GM19397 (cell line): ENCODE measurements around the gene CSNK2A1.
A peak's percentile ranks its signal among the peaks of the same experiment; 100 is the strongest.

Source experiments
- ATAC-seq: cut with Tn5 transposase; IDR thresholded peaks from one replicate; pipeline ENCODE4 v1.9.1; 2021; ENCODE audit warnings: mild to moderate bottlenecking, moderate library complexity; ENCODE audit not compliant: unreplicated experiment

The CSNK2A1 gene

DNA sequence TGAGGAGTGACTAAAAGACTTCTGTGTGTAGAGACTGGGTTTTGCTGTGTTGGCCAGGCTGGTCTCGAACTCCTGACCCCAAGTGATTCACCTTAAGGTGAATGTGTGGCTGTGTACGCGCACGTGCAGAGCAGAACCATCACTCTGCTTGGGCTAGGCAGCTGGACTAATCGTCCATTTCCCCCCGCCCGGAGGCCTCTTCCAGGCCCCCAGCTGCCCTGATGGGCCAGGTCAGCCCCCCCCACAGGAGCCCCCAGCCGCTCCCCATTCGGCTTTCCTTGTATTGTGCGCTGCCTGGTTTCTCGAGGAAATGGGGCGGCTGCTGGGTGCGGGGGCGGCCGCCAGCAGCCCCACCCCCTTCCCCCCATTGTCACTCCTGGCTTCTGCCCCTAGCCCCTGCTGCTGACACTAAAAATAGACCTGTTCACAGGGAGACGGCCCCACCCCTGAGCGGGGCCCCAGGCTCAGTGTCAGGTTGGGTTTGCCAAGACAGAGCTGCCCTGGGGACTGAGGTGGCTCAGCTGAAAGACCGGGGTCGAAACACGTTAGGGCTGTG is 24.6 kb upstream of the CSNK2A1 start:
- ATAC-seq, result no peak

GRCh38 chr20:564192-564591 is 20.6 kb upstream of the CSNK2A1 start:
- ATAC-seq, result no peak

DNA sequence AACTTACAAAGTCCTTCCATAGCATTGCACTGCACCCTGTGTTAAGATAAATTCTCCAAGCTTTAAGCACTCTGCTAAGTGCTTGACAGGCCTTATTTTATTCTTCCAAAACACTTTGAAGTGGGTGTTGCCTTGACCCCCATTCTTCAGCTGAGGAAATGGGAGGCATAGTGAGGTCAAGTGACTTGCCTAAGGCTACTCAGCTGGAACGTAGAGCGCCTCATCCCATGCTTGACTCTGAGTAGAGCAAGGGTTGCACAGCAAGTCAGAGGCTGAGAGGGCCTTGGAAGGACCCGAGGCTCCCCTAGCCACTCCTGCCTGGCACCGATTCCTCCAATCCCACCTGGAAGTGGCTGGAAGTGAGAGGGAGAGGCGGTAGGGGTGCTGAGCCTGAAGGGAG is 19.6 kb upstream of the CSNK2A1 start:
- no peak for ATAC-seq

GRCh38 chr20:562232-562897 is 18.8 kb upstream of the CSNK2A1 start:
- ATAC-seq, result no peak

- ATAC-seq, result no peak
These were observed 18.0 kb upstream of the CSNK2A1 start for GRCh38 chr20:561437-562231.

DNA sequence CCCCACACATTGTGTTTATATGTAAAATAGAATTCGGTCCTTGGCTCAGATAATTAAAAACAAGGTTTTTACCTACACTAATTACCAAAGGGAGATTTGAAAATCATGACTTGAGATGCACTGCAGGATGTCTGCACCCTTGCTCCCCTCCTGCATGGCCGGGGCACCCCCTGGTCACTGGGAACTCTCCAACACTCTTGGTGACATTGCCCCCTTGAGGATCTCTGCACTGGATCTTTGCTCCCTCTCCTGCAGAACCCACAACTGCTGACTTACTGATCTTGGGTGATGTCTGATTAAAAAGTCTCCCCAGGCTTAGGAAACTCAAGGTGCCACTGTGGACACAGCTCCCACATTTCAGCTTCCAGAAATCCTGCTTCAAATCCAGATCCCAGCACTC is 17.1 kb upstream of the CSNK2A1 start:
- no peak for ATAC-seq

DNA sequence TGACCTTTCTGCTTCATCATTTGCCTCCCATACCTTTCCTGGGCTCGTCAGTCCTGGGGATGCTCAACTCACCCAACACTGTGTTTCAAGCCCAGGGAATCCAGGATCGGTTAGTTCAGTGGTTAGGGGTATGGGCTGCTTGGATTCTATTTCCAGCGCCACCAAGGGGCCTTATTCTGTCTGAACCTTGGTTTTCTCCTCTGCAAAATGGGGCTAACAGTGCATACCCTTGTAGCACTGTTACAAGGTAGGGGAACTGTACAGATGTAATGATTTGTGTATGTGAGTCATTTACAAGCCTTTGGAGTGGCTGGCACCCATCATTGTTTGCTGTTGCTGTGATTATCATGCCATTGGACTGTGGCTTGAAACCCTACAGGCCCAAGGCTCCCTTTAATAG is 14.5 kb upstream of the CSNK2A1 start:
- ATAC-seq, result no peak

DNA sequence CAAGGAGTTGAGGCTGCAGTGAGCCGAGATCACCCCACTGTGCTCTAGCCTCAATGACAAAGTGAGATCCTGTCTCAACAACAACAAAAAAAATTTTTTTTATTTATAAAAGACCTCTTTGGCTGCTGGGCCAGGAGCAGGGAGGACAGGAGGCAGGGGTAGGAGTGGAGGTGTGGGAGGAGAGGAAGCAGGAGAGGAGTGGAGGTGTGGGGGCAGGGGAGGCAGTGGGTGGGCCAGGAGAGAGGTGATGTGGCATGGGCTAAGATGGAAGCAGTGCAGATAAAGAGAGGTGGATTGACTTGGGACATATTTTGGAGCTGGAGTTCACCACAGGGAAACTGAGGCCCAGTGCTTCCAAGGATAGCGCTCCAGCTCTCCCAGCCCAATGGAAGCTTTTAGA is 13.4 kb upstream of the CSNK2A1 start:
- ATAC-seq, result no peak

DNA sequence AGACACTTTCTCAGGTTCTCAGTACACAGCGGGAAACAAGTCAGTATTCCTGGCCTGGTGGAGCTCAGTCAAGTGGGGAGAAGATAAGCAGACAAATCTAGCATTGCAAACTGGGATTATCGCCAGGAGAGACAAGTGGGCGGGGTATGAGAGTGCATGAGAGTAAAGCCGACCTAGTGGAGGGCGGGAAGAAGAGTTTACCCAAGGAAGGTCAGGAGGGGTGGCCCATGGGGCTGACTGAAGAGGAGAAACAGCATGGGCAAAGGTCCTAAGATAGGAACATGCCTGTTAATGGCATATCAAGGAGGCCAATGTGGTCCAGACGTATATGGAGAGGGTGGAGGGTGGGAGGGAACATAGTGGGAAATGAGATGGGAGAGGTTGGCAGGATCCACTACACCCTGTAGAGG is 12.4 kb upstream of the CSNK2A1 start:
- ATAC-seq, result no peak

DNA sequence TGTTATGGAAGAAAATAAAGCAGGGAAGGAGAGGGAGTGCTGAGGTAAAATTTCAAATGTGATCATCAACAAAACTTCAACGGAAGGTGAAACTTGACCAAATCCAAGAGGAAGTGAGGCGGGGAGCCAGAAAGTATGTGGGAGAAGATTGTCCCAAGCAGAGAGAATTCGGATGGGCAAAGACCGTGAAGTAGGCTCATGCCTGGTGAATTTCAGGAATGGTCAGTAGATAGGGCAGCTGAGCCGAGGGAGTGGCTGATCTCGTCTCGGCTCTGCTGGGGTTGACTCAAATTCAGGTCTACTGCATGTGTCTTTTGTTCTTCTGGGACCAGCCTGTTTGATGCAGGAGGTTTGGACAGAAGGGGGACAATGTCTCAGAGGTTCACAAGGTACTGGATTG is 7.0 kb upstream of the CSNK2A1 start:
- no peak for ATAC-seq

DNA sequence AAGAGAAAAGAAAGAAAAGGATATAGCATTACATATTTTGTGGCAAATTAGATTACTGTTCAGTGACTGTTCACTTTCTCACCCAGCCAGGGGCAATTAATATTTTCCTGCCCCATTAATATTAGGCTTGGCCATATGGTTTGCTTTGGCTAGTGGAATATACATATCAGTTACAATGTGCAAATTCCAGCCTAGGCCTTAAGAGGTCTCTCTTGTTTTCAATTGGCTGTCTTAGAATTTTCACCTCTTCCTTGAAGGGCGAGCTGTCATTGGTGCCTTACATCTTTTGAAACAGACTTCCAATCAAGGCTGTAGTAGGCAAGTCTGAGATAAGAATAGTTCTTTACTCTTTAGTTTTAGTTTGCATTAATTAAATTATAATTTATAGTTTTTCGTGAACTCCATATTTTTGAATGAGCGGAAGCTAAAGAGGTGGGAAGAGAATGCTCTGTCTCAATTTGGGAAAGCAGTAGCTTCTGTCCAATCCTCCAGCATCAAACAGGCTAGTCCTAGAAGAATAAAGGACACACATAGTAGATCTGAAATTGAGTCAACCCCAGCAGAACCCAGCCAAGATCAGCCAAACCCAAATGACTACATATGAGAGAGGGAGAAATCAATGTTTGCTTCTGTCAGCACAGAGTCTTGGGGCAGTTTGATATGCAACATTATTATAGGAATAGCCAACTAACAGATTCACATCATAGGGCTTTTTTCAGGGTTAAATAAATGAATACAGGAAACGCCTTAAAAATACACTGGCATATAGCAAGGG is 6.3 kb upstream of the CSNK2A1 start:
- ATAC-seq, result no peak

DNA sequence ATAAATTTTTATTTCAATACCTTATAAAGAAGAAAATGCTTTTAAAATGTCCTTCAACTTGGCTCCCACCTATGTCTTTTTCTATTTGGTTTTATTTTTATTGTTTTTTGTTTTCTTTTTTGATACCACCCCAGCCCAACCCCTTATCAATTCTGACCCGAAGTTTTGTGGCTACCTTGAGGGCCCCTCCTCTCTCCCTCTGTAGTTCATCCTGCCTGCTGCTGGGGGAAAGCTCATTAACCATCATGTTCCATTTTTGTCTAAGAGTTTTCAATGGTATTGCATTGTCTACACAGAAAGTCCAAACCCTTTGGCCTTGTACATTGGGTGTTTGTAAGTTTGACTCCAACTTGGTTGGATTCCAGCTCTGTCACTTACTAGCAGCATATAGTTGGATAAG is 5.3 kb upstream of the CSNK2A1 start:
- no peak for ATAC-seq

GRCh38 chr20:547394-547793 is 3.8 kb upstream of the CSNK2A1 start:
- no peak for ATAC-seq

DNA sequence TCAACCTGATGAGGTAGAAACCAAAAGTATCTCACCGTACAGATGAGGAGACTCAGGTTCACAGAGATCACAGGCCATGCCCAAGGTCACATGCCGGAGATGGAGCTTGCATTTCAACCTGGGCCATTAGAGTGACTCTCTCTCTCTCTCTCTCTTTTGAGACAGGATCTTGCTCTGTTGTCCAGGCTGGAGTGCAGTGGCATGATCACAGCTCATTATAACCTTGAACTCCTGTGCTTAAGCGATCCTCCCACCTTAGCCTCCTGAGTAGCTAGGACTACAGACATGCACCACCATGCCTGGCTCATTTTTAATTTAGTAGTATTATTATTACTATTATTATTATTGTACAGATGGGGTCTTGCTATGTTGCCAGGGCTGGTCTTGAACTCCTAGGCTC is 2.8 kb upstream of the CSNK2A1 start:
- no peak for ATAC-seq

DNA sequence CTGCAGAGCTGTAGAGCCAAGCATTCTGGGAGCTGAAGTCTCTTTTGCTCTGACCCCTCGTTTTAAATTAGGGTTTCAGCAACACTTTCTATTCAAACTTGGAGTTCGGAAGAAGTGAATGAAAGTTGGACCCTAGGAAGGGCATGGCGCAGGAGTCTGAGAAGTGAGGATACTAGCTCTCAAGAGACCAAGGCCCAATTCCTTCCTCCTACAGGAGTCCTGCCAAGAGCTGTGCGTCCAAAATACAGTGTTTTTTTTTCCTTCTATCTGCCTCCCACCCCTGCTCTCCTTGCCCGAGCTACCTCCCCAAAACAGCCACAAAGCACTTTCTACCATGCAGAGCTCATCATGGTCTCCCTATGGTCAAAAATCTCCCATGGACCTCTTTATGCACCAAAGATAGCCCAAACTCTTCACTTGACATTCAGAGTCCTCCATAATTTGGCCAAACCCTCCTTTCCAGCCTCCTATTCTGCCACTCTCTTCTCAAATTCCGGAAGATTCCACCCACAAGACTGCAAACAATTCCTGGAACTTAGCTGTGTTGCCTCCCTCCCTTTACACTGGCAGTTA is 649 bp upstream of the CSNK2A1 start:
- no peak for ATAC-seq

- peak; percentile 7 for ATAC-seq
These were observed 717 bp downstream of the CSNK2A1 start for GRCh38 chr20:542777-543368.

DNA sequence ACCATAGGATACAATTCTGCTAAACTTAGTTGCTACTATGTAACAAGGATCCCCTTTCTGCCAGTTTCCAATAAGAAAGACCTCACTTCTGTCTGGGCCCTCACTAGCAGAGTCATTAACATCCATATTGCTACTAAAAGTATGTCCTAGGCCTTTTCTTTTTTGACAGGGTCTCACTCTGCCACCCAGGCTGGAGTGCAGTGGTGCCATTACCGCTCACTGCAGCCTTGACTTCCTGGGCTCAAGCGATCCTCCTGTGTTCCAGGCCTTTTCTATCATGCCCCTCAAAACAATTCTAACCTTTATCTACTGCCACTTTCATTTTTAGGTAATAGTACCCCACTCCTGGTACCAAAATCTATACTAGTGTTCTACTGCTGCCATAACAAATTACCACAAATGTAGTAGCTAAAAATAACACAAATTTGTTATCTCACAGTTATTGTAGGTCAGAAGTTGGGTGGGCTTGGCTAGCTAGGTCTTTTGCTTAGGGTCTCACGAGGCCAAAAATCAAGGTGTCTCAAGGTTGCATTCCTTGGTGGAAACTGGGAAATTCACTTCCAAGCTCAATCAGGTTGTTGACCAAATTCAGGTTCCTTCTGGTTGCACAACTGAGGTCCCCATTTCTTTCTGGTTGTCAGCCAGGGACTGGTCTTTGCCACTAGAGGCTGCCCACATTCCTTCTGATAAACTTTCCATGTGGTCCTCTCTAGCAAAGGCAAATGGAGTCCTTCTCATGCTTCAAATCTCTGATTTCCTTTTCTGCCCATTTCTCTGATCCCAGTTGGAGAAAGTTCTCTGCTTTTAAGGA is 3.0 kb downstream of the CSNK2A1 start:
- no peak for ATAC-seq

DNA sequence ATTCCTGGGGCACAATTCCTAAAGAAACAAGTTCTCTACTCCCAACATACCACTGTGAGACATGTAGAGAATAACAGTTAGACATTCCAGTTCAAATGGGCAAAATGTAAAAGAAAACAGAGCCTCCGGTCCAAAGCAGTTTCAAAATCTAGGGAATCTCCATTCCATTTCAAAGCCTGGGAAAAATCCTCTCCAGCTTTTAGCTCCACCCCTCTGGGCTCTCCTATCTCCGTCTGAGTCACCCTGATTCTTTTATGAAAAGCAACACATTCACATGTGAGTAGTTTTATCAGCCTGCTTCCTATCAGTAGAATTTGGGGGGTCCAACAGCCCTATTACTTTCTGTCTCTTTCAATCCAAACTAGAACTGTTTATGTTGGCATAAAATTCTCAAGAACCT is 3.7 kb downstream of the CSNK2A1 start:
- ATAC-seq, result no peak

DNA sequence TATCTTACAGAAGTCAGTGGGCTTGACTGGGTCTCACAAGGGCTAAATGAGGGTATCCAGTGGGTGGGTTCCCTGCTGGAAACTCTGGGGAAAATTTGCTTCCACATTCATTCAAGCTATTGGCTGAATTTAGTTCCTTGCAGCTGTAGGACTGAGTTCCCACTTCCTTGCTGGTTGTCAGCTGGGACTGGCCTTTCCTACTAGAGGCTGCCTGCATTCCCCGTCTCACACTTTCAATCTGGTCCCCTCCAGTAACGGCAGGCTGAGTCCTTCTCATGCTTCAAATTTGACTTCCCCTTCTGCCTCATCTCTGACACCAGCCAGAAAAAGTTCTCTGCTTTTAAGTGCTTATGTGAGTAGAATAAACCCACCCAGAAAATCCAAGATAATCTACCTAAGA is 4.4 kb downstream of the CSNK2A1 start:
- no peak for ATAC-seq

- no peak for ATAC-seq
These were observed 5.6 kb downstream of the CSNK2A1 start for GRCh38 chr20:537983-538382.
